Measurements from ENCODE around the gene PTPRR. TPM values are rescaled to one million over a fixed set of nuclear protein-coding genes. Genes with fewer than 3 reads are reported as not detected.

PTPRR gene
- total and polyA plus RNA-seq, 2 donors (not counting 1 experiment from before 2014, with no cell fraction given), result not detected

DNA sequence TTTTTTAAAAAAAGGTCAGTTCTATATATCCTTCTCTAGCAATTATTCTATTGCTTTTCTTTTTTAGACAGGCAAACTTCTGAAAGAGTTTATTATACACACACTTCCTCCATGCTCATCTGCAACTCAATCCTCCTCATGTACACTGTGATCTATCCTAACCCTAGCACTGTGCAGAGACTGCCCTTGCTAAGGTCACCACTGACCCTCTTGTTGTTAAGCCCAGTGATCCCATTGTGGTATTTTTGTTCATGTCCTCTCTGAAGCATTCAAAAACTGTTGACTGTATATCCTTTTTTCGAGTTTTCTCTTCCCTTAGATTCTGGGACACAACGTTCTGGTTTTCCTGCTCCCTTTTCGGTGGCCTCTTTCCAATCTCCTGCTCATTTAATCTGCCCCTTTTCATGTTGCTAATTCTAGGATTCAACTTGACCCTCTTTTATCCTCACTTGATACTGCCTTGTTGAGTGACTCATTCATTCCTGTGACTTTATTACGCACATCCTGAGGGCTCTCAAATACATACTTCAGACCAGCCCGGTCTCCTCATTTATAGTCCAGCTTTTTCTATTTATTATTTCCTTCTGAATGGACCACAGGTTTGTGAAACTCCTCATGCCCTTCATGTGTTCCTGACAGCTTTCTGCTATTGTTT is 229.4 kb downstream of the PTPRR start:
- H3K79me2 ChIP-seq (ENCODE audit: control insufficient read depth, insufficient read depth, low read length), result no peaks in the 10 kb centered on the region
- 87% methylated on average over 3 of the region's 5 CpGs for WGBS (ENCODE audit: insufficient coverage)
- H4K20me1 ChIP-seq (ENCODE audit: control insufficient read depth, insufficient read depth, low read length, poor library complexity, severe bottlenecking), result no peaks in the 10 kb centered on the region
- POLR2A ChIA-PET, result no interaction called here
- no peaks in the 10 kb centered on the region for H3K27me3 Mint-ChIP-seq
- H3K4me1 ChIP-seq (ENCODE audit: control insufficient read depth in 2 of 2, insufficient read depth in 2 of 2, low read length in 2 of 2), result no peaks in the 10 kb centered on the region
- no peak overlapping the region for H3K27ac Mint-ChIP-seq
- ATAC-seq (ENCODE audit: low read depth), result no peak
- no peaks in the 10 kb centered on the region for H3K9me3 Mint-ChIP-seq (ENCODE audit: insufficient read depth)
- no peaks in the 10 kb centered on the region for H3K4me1 Mint-ChIP-seq
- CTCF ChIA-PET, result no interaction called here
- no peaks in the 10 kb centered on the region for H3K27me3 ChIP-seq (replicated peaks in 1 of 4; ENCODE audit: control extremely low read depth in 1 of 4, control insufficient read depth in 3 of 4, insufficient read depth in 4 of 4, low read length in 3 of 4)
- H2AFZ ChIP-seq (ENCODE audit: insufficient read depth, low read depth, low read length, poor library complexity, severe bottlenecking), result no peak overlapping the region
- no peak for DNase-seq
- TF ChIP-seq CTCF (IDR thresholded peaks at IDR 0.05) (no peak), EZH2 (IDR thresholded peaks at IDR 0.05; ENCODE audit: borderline replicate concordance, insufficient read depth, low read depth, low read length, poor library complexity, severe bottlenecking) (no peak)
- no peaks in the 10 kb centered on the region for H3K9me3 ChIP-seq (ENCODE audit: control extremely low read depth in 1 of 3, control insufficient read depth in 2 of 3, insufficient read depth in 1 of 3, low read length in 2 of 3)
- no peaks in the 10 kb centered on the region for H3K36me3 ChIP-seq (replicated peaks in 1 of 2; ENCODE audit: control extremely low read depth in 1 of 2, control insufficient read depth in 1 of 2, extremely low read depth in 1 of 2, insufficient read depth in 2 of 2, low read length in 1 of 2)
- intact Hi-C loops (cut with micrococcal nuclease), result no loop called here
- H3K27ac ChIP-seq (ENCODE audit: low read length in 2 of 2), result no peak overlapping the region
- H3K4me3 Mint-ChIP-seq, result no peak overlapping the region
- H3K4me3 ChIP-seq (ENCODE audit: control extremely low read depth in 1 of 5, extremely low read depth in 1 of 5, insufficient read depth in 1 of 5, low read depth in 2 of 5, low read length in 4 of 5), result no peak overlapping the region
- no peak overlapping the region for H3K4me2 ChIP-seq (replicated peaks; ENCODE audit: low read depth, low read length, poor library complexity, severe bottlenecking)
- H3K9ac ChIP-seq (ENCODE audit: low read length), result no peak overlapping the region

DNA sequence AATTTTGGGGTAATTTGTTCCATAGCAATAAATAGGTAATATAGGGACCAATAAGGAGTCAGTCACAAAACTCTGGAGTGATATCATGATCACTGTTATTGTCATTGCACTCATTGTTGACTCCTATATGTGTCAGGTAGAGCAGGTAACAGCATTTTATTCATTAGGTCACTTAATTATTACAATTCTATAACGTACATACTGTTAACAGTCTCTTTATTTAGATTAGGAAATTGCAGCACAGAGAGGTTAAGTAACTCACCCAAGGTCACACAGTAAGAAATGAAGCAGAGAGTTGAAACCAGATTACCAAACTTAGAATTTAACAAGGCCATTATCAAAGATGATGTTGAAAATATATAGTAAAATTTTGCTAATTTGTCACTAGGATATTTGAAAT is 233.6 kb downstream of the PTPRR start:
- Histone ChIP-seq H3K9ac (ENCODE audit: low read length) (no peak overlapping the region), H3K4me2 (replicated peaks; ENCODE audit: low read depth, low read length, poor library complexity, severe bottlenecking) (no peak overlapping the region), H3K4me1 (ENCODE audit: control insufficient read depth in 2 of 2, insufficient read depth in 2 of 2, low read length in 2 of 2) (no peaks in the 10 kb centered on the region), H4K20me1 (ENCODE audit: control insufficient read depth, insufficient read depth, low read length, poor library complexity, severe bottlenecking) (no peaks in the 10 kb centered on the region), H3K79me2 (ENCODE audit: control insufficient read depth, insufficient read depth, low read length) (no peaks in the 10 kb centered on the region), H3K4me3 (ENCODE audit: control extremely low read depth in 1 of 5, extremely low read depth in 1 of 5, insufficient read depth in 1 of 5, low read depth in 2 of 5, low read length in 4 of 5) (no peak overlapping the region), H3K27ac (ENCODE audit: low read length in 2 of 2) (no peak overlapping the region), H3K9me3 (ENCODE audit: control extremely low read depth in 1 of 3, control insufficient read depth in 2 of 3, insufficient read depth in 1 of 3, low read length in 2 of 3) (no peaks in the 10 kb centered on the region), H2AFZ (ENCODE audit: insufficient read depth, low read depth, low read length, poor library complexity, severe bottlenecking) (no peak overlapping the region), H3K27me3 (replicated peaks in 1 of 4; ENCODE audit: control extremely low read depth in 1 of 4, control insufficient read depth in 3 of 4, insufficient read depth in 4 of 4, low read length in 3 of 4) (no peaks in the 10 kb centered on the region), H3K36me3 (replicated peaks in 1 of 2; ENCODE audit: control extremely low read depth in 1 of 2, control insufficient read depth in 1 of 2, extremely low read depth in 1 of 2, insufficient read depth in 2 of 2, low read length in 1 of 2) (no peaks in the 10 kb centered on the region)
- ChIA-PET CTCF (no interaction called here), POLR2A (no interaction called here)
- H3K4me3 Mint-ChIP-seq, result no peak overlapping the region
- intact Hi-C loops (cut with micrococcal nuclease), result no loop called here
- no peak for TF ChIP-seq CTCF (IDR thresholded peaks at IDR 0.05)
- H3K9me3 Mint-ChIP-seq (ENCODE audit: insufficient read depth), result no peaks in the 10 kb centered on the region
- DNase-seq (no peak), ATAC-seq (ENCODE audit: low read depth) (no peak)
- H3K27me3 Mint-ChIP-seq, result peaks cover 7% of the 10 kb centered on the region
- no peaks in the 10 kb centered on the region for H3K4me1 Mint-ChIP-seq
- no peak overlapping the region for H3K27ac Mint-ChIP-seq
- WGBS (ENCODE audit: insufficient coverage), result no CpG with 5 or more reads among the region's 1 CpG

Data from B cell (primary cell).